ENCODE data around the gene SPATA25.
A peak's percentile ranks its signal among the peaks of the same experiment; 100 is the strongest.
"Not testable (repeated sequence)": the region's sequence is repeated elsewhere in the genome, so short reads cannot be mapped to it uniquely, and the experiment has no call there.

The SPATA25 gene

DNA sequence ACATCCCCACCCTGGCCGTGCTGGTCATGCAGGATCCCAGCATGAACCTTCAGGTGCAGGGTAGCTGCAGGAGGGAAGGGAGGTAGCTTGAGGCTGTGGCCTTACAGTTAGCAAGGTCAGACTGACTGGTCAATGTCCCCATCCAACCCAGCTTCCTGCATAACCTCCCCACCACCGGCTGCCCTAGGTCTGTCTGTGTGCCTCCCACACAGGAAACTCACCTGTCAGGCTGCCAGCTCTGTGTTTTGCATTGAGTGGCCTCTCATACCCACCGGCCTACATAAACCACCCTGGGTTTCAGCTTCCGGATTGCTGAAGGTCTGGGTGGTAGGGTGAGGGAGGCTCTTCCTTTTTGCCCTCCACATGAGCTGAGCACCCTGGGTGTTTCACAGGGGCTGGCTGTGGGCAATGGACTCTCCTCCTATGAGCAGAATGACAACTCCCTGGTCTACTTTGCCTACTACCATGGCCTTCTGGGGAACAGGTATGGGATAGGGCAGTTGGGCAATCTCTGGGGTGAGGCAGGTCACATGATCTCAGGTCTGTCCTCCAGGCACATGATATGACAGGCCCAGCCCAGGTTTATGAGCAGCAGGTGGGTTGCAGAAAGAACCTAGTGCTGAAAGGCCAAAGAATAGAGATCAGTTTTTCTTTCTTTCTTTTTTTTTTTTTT, 5.5 kb upstream of the SPATA25 start:
- no peak for DNase-seq

DNA sequence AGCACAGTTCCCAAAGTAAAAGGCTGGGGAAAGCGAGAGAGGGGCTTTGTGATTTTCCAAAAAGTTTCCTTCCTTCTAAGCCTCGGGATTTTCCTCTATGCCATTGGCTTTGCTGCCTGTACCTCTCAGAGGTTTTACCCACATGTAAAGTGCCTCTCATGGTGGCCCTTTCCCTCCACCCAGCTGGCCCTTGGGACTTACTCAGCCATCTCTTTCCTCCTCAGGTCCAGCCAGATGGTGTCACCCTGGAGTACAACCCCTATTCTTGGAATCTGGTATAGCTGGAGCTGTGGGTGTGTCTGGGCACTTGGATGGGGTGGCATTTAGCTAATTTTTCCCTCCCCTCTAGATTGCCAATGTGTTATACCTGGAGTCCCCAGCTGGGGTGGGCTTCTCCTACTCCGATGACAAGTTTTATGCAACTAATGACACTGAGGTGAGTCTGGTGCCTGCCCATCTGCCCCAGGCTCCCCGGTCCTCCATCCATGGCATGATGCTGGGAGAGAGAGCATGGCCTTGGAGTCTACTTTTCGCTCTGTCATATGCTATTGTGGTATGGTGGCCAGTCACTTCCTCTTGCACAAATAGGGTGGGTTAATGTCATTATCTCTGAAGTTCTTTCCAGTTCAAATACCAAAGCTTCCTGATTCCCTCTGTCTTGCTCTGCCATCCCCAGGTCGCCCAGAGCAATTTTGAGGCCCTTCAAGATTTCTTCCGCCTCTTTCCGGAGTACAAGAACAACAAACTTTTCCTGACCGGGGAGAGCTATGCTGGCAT, 4.8 kb upstream of the SPATA25 start:
- no peak for DNase-seq

DNA sequence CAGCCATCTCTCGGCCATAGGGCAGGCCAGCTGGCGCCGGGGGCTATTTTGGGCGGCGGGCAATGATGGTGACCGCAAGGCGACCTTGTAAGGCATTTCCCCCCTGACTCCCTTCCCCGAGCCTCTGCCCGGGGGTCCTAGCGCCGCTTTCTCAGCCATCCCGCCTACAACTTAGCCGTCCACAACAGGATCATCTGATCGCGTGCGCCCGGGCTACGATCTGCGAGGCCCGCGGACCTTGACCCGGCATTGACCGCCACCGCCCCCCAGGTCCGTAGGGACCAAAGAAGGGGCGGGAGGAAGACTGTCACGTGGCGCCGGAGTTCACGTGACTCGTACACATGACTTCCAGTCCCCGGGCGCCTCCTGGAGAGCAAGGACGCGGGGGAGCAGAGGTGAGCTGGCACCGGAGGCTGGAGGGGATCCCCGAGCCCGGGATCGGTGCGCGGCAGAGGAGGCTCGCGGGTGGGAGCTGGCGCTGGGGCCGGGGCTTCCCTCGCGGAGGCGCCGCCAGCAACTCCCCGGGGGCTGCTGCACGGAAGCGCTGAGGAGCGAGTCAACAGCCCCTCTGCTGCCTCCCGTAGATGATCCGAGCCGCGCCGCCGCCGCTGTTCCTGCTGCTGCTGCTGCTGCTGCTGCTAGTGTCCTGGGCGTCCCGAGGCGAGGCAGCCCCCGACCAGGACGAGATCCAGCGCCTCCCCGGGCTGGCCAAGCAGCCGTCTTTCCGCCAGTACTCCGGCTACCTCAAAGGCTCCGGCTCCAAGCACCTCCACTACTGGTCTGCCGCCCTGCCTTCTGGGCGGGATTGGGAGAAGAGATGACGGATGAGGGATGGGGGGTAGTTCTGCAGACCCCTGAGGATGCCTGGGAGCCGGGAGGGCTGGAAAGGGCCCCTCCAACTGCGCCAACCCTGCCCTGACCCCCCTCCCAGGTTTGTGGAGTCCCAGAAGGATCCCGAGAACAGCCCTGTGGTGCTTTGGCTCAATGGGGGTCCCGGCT, 3.9 kb upstream of the SPATA25 start, which contains the start of the genes CTSA and NEURL2:
CTSA (plus strand) TSS at position 351 of the 999 bp plus-strand sequence; CDS start at position 585, 234 bp downstream.
NEURL2 (minus strand) TSS at position 224 of the 999 bp plus-strand sequence; CDS start at position 7, 217 bp downstream.
- DNase-seq = peak; percentile 74

DNA sequence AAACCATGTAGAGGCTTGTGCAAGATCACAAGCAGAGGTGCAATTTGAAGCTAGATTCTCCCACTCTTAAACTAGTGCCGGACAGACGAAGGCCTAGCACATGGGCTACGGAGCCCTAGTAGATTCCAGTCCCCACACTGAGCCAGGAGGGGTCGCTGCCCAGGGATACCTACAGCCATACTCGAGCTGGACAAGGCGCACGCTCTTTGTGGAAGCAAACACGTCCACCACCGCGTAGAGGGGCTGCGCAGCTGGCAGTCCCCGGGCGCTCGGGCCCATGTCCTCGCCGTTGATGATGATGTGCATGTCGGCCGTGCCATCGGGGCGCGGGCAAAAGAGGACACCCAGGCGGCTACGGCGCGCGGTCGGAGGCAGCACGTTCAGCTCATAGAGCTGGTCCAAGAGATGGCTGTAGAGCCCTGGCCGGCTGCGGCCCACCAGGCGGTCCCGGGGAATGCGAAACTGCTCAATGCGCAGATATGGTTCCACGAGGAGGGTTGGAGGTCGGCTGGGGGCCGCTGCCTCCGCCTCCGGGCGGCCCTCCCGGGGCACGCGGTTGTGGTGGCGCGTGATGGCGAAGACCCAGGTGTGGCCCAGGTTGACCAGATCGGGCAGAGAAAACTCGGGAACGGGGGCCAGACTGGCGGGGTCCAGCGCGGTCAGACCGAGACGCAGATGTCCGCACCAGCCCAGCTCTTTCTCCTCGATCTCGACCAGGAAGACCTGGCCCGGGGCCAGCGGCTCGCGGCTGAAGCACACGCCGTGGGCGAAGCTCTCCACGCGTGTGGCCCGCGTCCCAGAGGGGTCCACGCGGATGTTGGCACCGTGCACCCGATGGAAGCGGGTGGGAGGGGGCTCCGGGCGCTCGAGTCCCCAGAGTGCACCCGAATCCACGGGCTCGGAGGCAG, 2.9 kb upstream of the SPATA25 start:
- no peak for DNase-seq

DNA sequence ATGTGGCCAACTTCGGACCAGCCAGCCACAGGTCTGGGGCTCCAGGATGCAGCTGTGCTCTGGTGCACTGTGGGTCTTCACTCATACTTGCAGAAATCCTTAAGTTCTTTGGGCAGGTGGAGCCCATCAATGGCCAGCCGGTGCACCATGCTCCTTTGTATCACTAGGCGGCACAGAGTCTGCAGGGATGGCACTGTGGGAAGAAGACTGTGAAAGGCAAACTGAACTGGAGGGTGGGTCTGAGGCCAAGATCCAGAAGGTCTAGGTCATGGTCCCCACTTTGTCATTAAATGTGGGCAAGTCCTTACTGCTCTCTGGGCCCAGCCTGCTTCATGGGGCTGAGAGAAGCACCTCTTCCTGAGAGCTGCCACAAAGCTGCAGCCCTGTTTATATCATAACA, 1.3 kb upstream of the SPATA25 start:
- DNase-seq = no peak

DNA sequence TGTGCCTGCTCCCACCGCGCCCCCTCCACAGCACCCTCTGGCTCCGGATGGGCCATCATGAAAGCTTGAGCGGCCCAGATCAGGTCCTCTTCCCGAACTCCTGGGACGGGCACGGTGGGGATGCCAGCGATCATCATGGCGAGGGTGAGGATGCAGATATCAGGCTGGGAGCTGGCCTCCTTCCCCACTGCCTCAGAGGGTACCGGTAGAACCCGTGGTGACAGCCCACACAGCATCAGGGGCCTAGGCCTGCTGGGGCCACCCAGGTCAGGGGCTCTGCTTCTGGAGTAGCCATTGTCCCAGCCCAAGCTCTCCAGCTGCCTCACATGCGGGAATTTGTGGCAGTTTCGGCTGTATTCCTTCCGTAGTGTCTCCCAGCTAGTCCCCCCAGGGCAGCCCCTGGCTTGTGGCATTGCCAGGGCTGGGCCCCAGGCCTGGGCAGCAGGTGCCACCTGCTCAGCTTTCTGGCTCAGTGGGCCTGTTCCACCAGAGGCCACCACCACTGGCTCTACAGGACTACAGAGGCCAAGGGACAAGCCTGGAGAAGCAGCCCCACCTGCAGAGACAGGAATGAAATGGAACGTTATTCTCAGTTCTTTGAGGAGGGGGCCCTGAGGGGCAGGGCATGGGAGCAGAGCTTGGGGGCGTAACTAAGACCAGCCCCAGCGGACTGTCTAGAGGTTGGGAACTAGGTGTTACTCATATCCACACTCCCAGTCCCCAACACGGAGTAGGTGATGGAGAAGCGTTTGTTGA, 654 bp downstream of the SPATA25 start:
- no peak for DNase-seq

DNA sequence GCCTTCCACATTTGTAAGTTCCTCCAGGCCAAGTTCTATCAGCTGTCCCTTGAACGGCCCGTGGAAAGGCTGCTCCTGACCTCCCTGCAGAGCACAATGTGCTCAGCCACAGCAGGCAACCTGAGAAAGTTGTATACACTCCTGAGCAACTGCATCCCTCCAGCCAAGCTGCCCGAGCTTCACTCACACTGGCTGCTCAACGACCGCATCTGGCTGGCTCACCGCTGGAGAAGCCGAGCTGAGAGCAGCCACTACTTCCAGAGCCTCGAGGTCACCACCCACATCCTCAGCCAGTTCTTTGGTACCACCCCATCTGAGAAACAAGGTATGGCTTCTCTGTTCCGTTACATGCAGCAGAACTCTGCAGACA, 4.3 kb downstream of the SPATA25 start:
- no peak for DNase-seq

DNA sequence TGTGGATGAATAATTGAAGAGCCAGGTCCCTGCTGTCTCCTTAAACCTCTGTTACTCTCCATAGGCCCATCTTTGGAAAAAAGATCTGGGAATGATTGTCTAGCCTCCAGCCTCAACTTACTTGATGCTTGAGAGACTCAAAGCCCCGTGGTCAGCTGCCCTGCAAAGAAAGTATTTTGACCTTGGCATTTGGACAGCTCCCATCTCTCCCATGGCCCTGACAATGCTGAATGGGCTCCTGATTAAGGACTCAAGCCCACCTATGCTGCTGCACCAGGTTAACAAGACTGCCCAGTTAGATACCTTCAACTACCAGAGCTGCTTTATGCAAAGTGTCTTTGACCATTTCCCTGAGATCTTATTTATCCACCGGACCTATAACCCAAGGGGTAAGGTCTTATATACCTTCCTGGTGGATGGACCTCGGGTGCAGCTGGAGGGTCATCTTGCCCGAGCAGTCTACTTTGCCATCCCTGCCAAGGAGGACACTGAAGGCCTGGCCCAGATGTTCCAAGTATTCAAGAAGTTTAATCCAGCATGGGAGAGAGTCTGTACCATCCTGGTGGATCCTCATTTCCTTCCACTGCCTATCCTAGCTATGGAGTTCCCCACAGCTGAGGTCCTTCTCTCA, 4.8 kb downstream of the SPATA25 start:
- DNase-seq = no peak

DNA sequence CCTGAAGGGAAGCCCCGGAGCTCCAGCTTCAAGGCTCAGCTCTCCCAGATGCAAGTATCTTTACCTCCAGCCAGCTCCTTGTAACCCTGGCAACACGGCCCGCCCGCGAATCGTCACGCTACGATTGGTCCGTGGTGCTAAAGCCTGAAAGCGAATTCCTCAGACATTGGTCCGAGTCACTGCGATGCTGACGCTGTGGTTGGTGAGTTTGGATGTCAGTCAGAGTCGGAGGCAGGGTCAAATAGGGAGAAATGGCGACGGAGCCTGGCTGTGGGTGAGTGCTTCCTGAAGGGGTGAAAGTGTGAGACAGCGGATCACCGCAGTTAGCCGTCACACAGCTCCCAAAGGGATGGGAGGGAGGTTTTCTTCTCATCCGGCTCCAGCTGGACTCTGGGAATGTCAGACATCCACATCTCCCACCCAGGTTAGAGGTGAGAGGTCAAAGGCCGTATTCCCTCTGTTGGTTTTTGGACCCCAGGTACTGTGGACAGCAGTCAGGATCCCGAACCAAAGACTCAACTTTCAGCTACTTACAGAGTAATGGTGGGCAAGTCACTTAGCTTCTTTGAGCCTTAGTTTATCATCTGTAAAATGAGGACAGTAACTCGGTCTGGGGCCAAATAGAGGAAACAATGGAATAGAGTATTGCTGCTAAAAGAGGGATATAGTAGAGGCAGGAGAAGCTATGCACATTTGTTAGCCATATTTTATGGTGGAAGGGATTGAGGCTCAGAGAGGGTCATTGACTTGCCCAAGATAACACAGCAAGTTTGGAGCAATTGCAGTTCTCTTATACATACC, 6.2 kb downstream of the SPATA25 start, which contains the start of gene ZSWIM1:
ZSWIM1 (plus strand) TSS at position 240 of the 801 bp plus-strand sequence. CDS start 1,366 bp downstream, outside the sequence.
- peak; percentile 98 for DNase-seq

DNA sequence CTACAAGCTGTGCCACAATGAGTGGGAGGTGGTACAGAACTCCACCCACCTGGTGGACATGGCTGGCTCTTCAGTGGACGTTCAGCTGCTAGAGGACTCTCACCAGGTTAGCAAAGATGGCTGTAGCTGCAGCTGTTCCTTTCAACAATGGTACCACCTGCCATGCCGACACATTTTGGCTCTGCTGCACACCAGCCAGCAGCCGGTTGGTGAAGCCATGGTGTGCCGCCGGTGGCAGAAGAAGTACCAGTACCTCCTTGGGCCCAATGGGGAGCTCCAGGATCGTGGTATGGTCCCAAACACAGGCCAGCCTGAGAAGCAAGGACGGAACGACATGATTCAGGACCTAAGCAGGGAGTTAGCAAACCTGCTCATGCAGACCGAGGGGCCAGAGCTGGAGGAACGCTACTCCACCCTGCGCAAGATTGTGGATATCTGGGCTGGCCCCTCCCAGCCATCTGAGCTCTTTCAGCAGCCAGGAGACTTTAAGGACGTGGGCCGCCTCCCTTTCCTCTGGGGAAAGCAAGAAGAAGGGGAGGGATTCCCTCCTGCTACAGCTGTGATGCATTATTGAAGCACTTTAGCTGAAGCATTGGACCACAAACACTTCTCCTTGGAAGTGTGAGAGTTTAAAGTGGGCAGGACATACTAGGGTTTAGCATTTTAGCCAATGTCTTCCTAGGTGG, 9.2 kb downstream of the SPATA25 start:
- DNase-seq = no peak

DNA sequence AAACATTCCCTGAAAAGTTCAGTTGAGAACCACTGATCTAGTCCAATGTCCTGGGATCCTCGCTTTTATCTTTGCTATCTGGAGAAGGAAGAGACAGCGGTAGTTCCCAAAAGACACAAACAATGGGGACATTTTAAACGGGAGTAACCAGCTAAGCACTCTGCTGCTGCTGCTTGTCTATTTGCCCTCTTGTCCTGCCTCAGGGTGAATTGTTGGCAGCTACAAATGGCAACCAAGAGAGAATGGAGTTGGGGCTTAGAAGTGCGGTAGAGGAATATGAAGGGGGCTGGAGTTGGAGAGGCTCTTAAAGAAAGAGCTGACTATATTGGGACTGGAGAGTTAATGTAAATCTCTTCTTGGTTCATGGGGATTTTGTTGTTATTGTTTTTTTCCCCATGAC, 12.8 kb downstream of the SPATA25 start:
- no peak for DNase-seq

DNA sequence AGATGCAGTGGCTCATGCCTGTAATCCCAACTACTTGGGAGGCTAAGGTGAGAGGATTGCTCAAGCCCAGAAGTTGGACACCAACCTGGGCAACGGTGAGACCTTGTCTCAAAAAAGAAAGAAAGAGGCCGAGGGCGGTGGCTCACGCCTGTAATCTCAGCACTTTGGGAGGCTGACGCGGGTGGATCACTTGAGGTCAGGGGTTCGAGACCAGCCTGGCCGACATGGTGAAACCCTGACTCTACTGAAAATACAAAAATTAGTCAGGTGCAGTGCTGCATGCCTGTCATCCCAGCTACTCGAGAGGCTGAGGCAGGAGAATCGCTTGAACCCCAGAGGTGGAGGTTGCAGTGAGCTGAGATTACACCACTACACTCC, 13.3 kb downstream of the SPATA25 start:
- DNase-seq = not testable (repeated sequence)

DNA sequence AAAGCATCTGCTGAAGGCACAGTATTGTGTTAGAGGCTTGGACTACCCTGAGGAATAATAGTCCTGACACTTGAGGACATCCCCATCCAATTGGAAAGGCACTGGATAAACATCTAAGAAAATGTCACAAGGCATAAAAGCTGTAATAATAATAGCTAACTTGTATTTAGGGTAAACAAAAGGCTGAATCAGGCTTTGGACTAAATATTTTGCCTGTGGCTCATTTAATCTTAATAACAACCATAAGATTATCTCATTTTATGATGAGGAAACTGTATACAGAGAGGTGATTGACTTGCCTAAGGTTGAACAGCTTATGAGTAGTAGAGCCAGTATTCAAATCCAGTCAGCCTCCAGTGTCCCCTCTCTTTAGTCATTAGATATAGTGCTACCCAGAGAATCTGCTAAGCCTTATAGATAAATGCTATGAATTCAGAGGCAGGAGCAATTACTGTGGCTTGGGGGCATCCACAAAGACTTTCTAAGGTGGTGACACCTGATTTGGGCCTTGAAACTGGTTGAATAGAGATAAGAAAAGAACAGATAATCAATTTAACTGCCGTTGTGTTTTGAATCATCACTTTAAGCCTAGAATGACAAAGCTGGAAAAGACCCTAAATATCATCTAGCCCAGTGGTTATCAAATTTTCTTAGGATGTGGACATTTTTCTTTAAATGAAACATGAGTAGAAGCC, 13.9 kb downstream of the SPATA25 start:
- DNase-seq = no peak

DNA sequence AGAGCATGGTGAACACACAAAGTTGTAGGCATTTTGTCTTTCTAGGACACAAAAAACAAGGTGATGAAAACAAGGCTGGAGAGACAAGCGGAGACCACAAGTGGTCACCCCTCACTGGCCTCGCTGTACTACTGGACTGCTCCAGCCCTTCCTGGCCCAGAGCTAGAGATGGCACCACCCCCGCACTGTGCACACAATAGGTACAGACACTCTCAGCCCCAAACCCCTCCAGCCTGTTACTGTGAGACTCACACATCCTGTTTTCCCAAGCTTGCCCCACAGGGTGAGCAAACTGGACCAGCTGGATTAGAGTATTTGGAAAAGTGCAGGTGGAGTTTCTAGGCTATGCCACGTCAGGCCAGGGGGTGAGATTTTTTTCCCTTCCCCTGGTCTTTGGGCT, 14.8 kb downstream of the SPATA25 start:
- DNase-seq = no peak

DNA sequence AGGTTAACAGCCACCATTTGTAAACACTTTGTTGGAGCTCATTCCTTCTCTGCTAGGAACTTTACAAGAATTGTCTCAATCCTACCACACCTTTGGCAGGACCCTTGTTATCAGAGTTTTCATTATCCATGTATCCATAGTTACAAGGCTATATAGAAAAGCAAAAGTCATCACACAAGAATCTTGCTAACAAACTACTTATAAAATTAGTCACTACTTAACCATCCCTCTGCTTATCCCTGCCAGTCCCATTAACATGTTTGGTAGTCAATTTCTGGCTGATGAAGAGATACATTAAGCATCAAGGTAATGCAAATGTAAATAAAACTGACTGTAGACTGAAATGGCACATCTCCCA, 19.6 kb downstream of the SPATA25 start:
- no peak for DNase-seq

DNA sequence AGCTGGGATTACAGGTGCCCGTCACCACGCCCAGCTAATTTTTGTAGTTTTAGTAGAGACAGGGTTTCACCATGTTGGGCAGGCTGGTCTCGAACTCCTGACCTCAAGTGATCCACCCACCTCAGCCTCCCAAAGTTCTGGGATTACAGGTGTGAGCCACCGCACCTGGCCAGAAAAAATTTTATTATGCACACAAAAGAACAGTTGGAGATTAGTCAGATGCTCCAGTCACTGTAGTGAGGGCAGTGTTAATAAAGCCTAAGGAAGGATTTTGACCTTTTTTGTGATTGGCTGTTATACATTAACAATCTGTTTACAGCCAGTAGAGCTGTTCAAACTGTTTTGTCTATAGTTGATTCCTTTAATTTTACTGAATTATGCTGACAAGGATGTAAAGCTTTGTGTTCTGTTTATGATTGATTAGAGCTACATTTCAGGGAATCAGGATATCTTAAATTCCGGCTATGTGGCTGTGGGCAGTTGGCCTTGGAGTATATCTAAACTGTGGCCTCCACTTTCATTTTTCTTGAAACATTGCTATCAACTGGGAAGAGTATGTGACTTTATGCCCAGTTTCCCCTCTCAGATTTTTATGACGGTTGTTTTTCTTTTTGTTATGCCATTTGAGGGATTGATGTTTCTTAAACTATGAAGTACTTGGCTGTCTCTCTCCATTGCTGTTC, 20.1 kb downstream of the SPATA25 start:
- DNase-seq = no peak

DNA sequence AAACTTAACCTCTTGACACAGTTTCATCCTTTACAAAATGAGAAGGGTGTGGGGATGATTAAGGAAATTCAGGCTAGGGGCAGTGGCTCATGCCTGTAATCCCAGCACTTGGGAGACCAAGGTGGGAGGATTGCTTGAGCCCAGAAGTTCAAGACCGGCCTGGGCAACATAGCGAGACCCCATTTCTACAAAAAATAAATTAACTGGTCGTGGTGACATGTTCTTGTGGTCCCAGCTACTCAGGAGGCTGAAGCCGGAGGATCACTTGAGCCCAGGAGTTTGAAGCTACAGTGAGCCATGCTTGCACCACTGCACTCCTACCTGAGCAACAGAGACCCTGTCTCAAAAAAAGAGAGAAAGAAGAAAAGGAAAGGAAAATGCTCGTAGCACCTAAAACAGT, 21.0 kb downstream of the SPATA25 start:
- DNase-seq = no peak

All from T-helper 9 cell (primary cell).